Limb (tissue), 2 donors: ENCODE measurements around the gene TOLLIP.
"Not testable (repeated sequence)": the region's sequence is repeated elsewhere in the genome, so short reads cannot be mapped to it uniquely, and the experiment has no call there.

Source experiments
- DNase-seq, 2 donors: peaks; one replicate each; pipeline ENCODE4 v3.0.0-alpha.2; 2016; ENCODE audit errors: extremely low spot score in 2 of 2

Gene TOLLIP

DNA sequence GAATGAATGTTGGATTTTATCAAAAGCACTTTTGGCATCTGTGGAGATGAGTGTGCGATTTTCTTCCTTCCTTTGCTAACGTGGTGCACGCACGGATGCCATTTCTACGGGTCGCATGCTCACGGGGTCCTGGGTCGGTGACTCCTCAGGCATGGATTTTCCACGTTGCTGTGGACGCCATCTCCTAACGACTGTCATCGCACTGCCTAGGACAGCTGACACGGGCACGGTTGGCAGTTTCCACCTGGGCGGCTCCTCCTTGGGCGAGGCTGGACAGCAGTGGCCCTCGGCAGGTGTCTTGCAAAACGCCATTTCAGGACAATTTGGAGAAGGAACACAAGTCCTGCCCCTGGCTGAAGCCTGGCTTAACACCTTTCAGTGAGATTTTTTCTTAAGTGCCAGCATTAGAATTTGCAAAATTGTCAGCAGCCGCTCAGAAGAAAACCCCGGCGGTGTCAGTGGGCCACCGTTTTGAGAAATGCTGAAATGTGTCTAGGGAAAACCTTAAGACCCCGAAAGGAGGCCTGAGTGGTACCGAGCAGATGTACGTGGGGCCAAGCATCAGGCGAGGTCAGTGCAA lies 34.7 kb upstream of the TOLLIP start:
- DNase-seq = no peak

DNA sequence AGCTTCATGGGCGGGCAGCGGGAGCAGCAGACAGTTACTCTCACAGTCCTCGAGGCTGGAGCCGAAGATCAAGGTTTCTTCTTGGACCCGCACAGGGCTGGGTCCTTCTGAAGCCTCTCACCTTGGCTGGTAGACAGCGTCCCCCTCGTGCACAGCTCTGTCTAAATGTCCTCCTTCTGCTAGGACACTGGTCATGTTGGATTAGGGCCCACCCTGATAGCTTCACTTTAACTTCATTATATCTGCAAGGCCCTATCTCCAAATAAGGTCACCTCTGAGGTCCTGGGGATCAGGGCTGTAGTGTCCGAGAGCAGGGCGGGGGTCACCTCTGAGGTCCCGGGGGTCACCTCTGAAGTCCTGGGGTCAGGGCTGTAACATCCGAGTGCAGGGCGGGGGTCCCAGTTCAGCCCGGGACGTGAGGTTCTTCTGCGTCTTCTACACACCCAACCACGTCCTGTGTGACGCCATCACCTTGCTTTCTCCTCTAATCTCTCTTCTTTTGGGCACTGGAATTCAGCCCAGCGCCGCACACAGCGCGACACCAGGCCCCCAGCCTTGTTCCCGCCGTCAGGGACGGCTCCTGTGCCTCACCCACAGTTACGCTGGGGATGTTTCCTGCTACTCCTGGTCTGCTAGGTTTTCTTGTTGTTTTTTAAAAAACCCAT lies 34.1 kb upstream of the TOLLIP start:
- DNase-seq = no peak

DNA sequence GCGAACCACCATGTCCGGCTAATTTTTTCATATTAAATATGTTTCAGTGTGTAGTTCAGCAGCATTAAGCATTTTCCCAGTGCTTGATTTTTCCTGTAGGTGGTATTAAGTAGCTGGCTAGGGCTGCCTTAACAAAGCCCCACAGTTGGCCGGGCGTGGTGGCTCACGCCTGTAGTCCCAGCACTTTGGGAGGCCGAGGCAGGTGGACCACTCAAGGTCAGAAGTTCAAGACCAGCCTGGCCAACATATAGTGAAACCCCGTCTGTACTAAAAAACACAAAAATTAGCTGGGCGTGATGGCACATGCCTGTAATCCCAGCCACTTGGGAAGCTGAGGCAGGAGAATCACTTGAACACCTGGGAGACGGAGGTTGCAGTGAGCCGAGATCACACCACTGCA lies 33.5 kb upstream of the TOLLIP start:
- no peak for DNase-seq

GRCh38 chr11:1341928-1342524 lies 32.6 kb upstream of the TOLLIP start:
- DNase-seq = no peak

GRCh38 chr11:1341226-1341625 lies 31.8 kb upstream of the TOLLIP start:
- not testable (repeated sequence) for DNase-seq

- no peak for DNase-seq
Measured at GRCh38 chr11:1340111-1340510, 30.7 kb upstream of the TOLLIP start.

DNA sequence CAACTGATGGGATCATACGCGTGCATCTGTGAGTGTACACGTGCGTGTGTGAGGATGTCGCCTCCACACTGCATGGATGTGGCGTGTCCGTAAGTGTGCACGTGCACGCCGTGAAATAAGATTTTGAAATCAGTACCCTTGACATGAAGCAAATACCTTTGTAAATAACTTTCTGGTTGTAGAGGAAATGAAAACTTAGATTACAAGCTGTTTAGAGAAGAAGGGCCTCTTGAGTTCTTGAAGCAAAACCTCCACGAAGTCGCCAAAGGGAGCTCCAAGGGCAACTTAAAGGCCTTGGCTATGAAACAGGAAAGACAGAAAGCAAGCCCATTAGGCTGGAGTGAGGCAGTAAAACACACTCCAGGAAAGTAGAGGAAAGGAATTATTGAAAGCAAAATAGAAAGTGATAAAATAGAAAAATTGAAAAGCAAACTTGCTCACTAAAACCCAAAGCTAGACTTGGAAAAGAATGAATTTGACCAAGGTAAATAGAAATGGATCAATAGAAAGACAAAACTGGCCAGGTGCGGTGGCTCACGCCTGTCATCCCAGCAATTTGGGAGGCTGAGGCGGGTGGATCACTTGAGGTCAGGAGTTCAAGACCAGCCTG lies 29.7 kb upstream of the TOLLIP start:
- no peak for DNase-seq

GRCh38 chr11:1338201-1339065 lies 29.0 kb upstream of the TOLLIP start:
- no peak for DNase-seq

DNA sequence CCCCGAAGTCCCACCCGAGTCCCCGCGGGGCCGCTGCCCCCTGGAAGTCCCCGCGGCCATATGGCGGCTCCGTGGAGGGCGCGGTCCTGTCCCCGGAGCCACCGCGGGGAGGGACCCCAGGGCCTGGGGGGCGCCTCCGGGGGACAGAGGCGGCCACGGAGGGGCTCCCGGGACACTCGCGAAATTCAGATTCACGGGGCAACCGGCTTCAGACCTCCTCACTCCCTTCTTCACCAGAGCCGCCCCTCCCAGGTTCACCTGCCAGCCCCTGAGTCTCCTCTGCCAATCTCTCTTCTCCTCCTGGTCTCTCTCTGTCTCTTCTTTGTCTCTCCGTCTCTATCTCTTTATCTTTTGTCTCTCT lies 28.2 kb upstream of the TOLLIP start:
- no peak for DNase-seq

- DNase-seq = peak in 1 of 2 donors; percentile 73
Measured at GRCh38 chr11:1336836-1337646, 27.6 kb upstream of the TOLLIP start.

GRCh38 chr11:1335811-1336761 lies 26.7 kb upstream of the TOLLIP start:
- DNase-seq = peak; percentile 32 to 77

DNA sequence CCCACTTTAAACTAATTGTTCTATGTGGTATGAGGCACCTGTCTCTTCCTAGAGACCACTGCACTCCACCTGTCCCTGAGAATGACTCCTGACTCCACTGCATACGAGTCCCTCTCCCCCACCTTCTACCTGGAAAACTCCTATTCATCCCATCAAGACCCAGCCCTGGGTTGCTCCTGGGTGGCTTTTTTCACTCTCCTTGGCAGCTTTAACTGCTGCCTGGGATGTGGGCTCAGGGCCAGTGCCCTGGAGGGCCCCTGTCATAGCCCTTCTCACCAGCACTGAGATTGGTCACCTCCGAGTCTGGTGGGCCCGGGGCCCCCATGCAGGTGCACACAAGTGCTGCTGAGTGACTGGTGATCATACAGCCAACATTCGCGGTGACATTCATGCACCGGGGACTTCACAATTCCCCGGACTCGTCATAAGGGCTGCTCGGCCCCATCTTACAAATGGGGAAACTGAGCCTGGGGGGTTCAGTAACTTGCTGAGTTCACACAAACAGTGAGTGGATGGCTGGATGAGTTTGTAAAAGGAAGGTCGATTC lies 25.9 kb upstream of the TOLLIP start:
- DNase-seq = no peak

DNA sequence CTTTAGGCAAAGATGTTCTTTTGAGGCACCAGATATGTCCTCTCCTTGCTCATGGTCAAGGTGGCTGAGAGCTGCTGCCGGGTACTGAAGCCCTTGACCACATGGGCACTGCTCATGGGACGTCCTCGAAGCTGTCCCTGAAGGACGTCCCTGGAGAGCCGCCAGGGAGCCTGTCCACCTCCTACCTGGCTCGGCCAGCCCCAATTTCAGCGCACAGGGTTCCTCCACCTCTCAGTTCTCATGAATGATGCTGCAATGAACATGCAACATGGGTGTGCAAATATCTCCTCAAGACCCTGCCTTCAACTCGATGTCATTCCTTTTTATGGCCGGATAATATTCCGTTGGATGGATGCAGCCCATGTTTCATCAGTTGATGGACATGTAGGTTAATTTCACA lies 24.4 kb upstream of the TOLLIP start:
- no peak for DNase-seq

DNA sequence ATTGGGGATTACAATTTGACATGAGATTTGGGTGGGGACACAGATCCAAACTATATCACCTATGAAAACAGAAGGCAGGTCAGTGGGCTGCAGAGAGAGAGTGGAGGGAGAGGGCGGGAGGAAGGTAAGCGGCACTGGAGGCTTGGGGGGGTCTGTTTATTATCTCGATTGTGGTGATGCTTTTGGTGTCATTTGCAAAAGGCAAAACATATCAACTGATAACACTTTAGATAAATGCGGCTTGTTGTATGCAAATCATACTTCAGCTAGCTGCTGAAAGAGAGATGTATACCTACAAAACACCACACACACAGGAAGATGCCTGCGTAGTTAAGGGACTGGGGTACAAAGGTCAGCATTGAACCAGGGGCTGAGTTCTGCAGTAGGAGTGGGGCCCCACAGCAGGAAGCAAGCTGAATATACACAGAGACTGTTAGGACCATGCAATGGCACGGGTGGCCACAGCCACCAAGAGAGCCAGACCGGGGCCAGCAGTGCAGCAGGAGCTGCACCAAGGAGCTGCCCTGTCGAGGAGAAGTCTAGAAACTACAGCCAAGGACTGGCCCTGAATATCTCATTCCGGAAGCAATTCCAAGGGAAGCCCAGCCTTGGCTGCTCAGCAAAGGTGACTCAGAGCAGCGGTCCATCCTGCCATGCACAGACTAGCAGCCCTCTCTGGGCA lies 23.8 kb upstream of the TOLLIP start:
- no peak for DNase-seq

DNA sequence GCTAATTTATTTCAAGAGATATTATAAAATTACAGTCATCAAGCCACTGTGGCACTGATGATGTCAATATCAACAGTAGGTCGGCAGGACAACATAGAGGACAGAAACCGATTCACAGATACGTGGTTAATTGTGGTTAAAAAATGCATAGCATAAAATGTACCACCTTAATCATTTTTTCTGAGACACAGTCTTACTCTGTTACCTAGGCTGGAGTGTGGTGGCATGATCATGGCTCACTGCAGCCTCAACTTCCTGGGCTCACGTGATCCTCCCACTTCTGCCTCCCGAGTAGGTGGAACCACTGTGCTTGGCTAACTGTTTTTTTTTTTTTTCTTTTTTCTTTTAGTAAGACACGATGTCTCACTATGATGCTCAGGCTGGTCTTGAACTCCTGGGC lies 21.0 kb upstream of the TOLLIP start:
- DNase-seq = no peak

GRCh38 chr11:1327064-1327460 lies 17.6 kb upstream of the TOLLIP start:
- no peak for DNase-seq

DNA sequence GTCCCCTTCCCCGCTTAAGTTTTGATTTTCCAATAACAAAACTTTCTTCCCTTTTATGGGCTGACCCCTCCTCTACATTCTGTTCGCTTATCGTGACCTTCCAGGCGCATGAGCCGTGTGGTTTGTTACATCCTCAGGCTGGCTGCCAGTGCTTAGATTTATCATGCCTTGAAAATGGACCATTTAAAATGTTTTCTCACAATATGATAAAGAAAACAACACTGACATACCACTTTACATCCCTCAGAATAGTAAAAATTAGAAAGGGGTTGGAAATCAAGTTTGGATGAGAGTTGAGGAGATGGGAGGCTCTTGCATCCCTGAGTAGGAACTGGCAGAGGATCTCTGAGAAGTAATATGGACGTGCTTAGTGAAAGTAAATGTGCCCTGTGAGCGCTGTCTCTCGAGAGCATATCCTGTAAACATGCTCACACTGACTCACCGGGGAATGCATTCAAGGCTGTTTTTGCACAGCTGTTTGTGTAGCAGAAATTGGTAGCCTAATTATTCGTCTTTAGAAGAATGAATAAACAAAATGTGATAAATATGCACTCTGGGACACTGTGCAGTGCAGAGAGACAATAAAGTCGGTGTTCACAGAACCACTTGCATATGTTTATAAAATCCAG lies 17.1 kb upstream of the TOLLIP start:
- no peak for DNase-seq

GRCh38 chr11:1323774-1324173 lies 14.3 kb upstream of the TOLLIP start:
- DNase-seq = no peak

DNA sequence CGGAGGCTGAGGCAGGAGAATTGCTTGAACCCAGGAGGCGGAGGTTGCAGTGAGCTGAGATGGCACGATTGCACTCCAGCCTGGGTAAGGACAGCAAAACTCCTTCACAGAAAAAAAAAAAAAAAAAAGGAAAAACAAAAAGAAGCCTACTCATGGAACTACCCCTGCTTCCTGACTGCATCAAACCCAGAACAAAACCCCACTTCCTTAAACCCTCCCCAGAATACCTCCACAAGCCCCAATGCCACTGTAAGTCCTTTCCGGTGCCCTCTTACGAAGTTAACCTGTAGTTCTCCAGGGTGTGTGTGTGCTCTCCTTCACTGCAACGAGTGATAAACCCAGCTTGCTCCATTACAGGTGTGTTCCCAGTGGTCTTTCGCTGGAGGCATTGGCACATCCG lies 8.6 kb upstream of the TOLLIP start:
- DNase-seq = no peak
